Natural killer cell treated with Interleukin-12 subunit alpha and Interleukin-12 subunit beta and Interleukin-15 and Interleukin-18, amount 100 ng/mL, for 72 hours (primary cell): ENCODE measurements around the gene CEMIP. TPM values are rescaled to one million over a fixed set of nuclear protein-coding genes. Genes with fewer than 3 reads are reported as not detected.

Experiments
- ATAC-seq, 2 donors: fragments of 150-1000 bp; cut with Tn5 transposase in 1 of 2; sonication (Bioruptor Pico), chemical (Tn5 transposase) in 1 of 2; 2 replicates each; pipeline ENCODE4 v1.10.0; 2021
- DNase-seq: peaks from one replicate; pipeline ENCODE4 v3.0.0; 2022; ENCODE audit warnings: low spot score
- H3K27ac Mint-ChIP-seq, 2 donors: 1 replicate in 1 of 2; 2 replicates in 1 of 2; pipeline ENCODE4 v1.8.0; 2022; ENCODE audit warnings: mixed read lengths in 2 of 2, mild to moderate bottlenecking in 1 of 2, moderate library complexity in 1 of 2
- H3K27me3 Mint-ChIP-seq, 2 donors: 1 replicate in 1 of 2; 2 replicates in 1 of 2; pipeline ENCODE4 v1.8.0; 2022; ENCODE audit warnings: mixed read lengths in 2 of 2
- H3K36me3 Mint-ChIP-seq: one replicate; pipeline ENCODE4 v1.8.0; 2022; ENCODE audit warnings: mixed read lengths
- H3K4me1 Mint-ChIP-seq, 2 donors: 1 replicate in 1 of 2; 2 replicates in 1 of 2; pipeline ENCODE4 v1.8.0; 2022; ENCODE audit warnings: low read depth in 2 of 2, mixed read lengths in 2 of 2, mild to moderate bottlenecking in 1 of 2
- H3K4me3 Mint-ChIP-seq: one replicate; pipeline ENCODE4 v1.8.0; 2022; ENCODE audit warnings: mixed read lengths
- H3K9me3 Mint-ChIP-seq: 2 replicates; pipeline ENCODE4 v1.8.0; 2022; ENCODE audit warnings: mixed read lengths
- total RNA-seq, 2 donors: library from RNA; stranded (reverse); gene quantifications; one replicate each; pipeline ENCODE4 v1.2.3, GENCODE V29; 2022

Gene CEMIP
- total RNA-seq, 2 donors from 2014 or later, result 0.19 to 0.50 TPM

GRCh38 chr15:80769153-80769828 is 9.9 kb upstream of the CEMIP start:
- H3K27me3 Mint-ChIP-seq, result peaks cover 13 to 16% of the 10 kb centered on the region in 2 donors
- H3K9me3 Mint-ChIP-seq, result no peaks in the 10 kb centered on the region
- no peak for ATAC-seq
- H3K27ac Mint-ChIP-seq, result no peak overlapping the region
- H3K36me3 Mint-ChIP-seq, result no peaks in the 10 kb centered on the region
- peaks cover 0 to 8% of the 10 kb centered on the region in 2 donors for H3K4me1 Mint-ChIP-seq
- no peak overlapping the region for H3K4me3 Mint-ChIP-seq
- no peak for DNase-seq

- no peak for ATAC-seq
- Mint-ChIP-seq H3K27me3 (peaks cover 13 to 19% of the 10 kb centered on the region in 2 donors), H3K36me3 (no peaks in the 10 kb centered on the region), H3K9me3 (no peaks in the 10 kb centered on the region), H3K27ac (no peak overlapping the region), H3K4me1 (peaks cover 0 to 8% of the 10 kb centered on the region in 2 donors), H3K4me3 (no peak overlapping the region)
- no peak for DNase-seq
Observed at GRCh38 chr15:80769829-80770705, 9.1 kb upstream of the CEMIP start.

GRCh38 chr15:80773122-80773551 is 6.0 kb upstream of the CEMIP start:
- ATAC-seq, result no peak
- no peak for DNase-seq
- H3K27ac Mint-ChIP-seq, result no peak overlapping the region
- no peak overlapping the region for H3K4me3 Mint-ChIP-seq
- no peaks in the 10 kb centered on the region for H3K9me3 Mint-ChIP-seq
- peaks cover 13 to 24% of the 10 kb centered on the region in 2 donors for H3K27me3 Mint-ChIP-seq
- H3K4me1 Mint-ChIP-seq, result peaks cover 0 to 8% of the 10 kb centered on the region in 2 donors
- no peaks in the 10 kb centered on the region for H3K36me3 Mint-ChIP-seq

- no peak overlapping the region for H3K4me3 Mint-ChIP-seq
- H3K9me3 Mint-ChIP-seq, result no peaks in the 10 kb centered on the region
- peaks cover 0 to 8% of the 10 kb centered on the region in 2 donors for H3K4me1 Mint-ChIP-seq
- ATAC-seq, result no peak
- no peak overlapping the region for H3K27ac Mint-ChIP-seq
- no peaks in the 10 kb centered on the region for H3K36me3 Mint-ChIP-seq
- DNase-seq, result no peak
- peaks cover 13 to 22% of the 10 kb centered on the region in 2 donors for H3K27me3 Mint-ChIP-seq
Observed at GRCh38 chr15:80773792-80774352, 5.3 kb upstream of the CEMIP start.

GRCh38 chr15:80774486-80774885 is 4.7 kb upstream of the CEMIP start:
- H3K27ac Mint-ChIP-seq, result no peak overlapping the region
- DNase-seq, result no peak
- no peak overlapping the region for H3K4me3 Mint-ChIP-seq
- peaks cover 0 to 4% of the 10 kb centered on the region in 2 donors for H3K4me1 Mint-ChIP-seq
- H3K36me3 Mint-ChIP-seq, result no peaks in the 10 kb centered on the region
- peaks cover 13 to 22% of the 10 kb centered on the region in 2 donors for H3K27me3 Mint-ChIP-seq
- no peaks in the 10 kb centered on the region for H3K9me3 Mint-ChIP-seq
- no peak for ATAC-seq

DNA sequence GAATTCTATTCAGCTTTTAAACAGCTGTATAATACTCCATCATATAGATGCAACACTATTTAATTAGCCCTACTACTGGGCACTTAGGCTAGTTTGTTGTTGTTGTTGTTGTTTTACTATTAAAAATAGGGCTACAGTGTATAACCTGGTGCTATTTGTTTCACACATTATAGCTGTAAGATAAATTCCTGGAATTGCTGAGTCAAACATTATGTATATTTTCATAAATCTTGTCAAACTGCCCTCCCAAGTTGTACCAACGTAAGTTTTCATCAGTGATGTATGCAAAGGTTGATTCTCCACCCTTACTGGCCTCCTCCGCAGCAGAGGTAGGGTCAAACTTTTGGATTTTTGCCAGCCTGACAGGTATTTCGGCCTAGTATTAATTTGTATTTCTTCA is 3.8 kb upstream of the CEMIP start:
- Mint-ChIP-seq H3K9me3 (no peaks in the 10 kb centered on the region), H3K27ac (no peak overlapping the region), H3K36me3 (no peaks in the 10 kb centered on the region), H3K27me3 (peaks cover 21 to 28% of the 10 kb centered on the region in 2 donors), H3K4me1 (no peaks in the 10 kb centered on the region), H3K4me3 (no peak overlapping the region)
- ATAC-seq, result no peak
- DNase-seq, result no peak

DNA sequence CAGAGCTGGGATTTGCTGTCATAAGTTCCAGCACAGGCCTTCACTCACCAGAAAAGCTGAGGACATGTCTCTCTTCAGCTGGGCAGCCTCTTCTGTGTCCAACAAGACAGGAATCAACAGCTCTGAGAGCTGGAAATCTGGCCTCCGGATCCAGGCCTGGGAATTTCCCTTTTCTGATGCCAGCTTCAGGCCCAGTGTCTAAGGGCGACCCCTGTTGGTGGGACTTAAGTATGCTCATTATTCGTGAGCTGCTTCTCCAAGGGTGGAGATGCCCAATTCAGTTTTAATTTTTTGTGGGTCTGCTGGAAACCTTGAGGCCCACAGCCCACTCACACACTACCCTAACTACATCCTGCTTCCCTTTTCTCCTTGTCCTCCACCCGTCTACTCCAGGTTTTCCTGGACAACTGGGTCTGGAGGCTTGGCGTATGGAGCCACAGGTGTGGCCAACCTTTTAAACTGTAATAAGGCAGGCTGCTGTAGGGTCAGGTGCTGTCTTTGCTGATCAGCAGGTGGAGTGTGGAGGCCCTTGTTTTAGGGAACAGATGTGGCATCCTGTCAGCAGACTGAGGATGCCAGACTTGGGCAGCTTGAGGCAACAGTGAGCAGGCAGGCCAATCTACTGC is 2.6 kb upstream of the CEMIP start:
- H3K27me3 Mint-ChIP-seq, result peaks cover 29 to 33% of the 10 kb centered on the region in 2 donors
- DNase-seq (peak; percentile 81), ATAC-seq (peak; percentile 58 to 63)
- H3K27ac Mint-ChIP-seq, result no peak overlapping the region
- no peaks in the 10 kb centered on the region for H3K4me1 Mint-ChIP-seq
- H3K9me3 Mint-ChIP-seq, result no peaks in the 10 kb centered on the region
- no peak overlapping the region for H3K4me3 Mint-ChIP-seq
- H3K36me3 Mint-ChIP-seq, result no peaks in the 10 kb centered on the region

DNA sequence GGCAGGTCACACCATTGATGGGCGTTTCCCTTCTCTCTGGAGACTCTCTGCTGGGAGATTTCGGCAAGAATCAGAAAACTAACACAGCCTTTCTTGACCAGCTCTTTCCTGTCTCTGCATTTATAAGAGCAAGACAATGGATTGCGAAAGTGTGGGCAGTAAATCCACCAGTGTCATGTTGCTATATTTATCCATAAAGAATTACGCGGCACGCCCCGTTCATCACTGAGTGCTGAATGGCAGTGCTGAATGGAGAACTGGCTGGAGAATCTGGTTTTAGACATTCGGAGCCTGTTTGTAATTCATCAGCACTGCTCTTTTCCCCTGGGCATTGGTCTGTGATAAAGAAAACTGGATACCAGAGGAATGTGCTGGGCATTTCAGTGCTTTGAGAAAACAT is 2.0 kb upstream of the CEMIP start:
- Mint-ChIP-seq H3K4me3 (no peak overlapping the region), H3K9me3 (no peaks in the 10 kb centered on the region), H3K36me3 (no peaks in the 10 kb centered on the region), H3K27ac (no peak overlapping the region), H3K4me1 (no peaks in the 10 kb centered on the region), H3K27me3 (peaks cover 33 to 34% of the 10 kb centered on the region in 2 donors)
- ATAC-seq (no peak), DNase-seq (no peak)

- peaks cover 37 to 42% of the 10 kb centered on the region in 2 donors for H3K27me3 Mint-ChIP-seq
Observed at GRCh38 chr15:80777826-80778620, 1.1 kb upstream of the CEMIP start.

DNA sequence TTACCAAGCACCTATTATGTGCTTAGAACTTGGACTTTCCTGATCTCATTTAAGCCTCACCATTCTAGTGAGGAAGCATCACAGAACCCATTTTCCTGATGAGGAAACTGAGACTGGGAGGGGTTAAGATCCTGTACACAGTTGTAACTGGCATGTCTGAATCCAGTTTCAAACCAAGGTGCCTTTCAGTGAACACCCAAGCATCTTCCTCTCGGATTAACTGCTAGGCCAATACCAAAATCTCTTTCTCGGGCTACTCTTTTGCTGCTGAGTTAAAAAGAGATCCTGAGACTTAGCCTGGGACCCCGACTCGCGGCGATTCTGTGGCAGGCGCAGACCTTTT is 578 bp upstream of the CEMIP start:
- DNase-seq (no peak), ATAC-seq (no peak)
- Mint-ChIP-seq H3K9me3 (no peaks in the 10 kb centered on the region), H3K36me3 (no peaks in the 10 kb centered on the region), H3K4me3 (no peak overlapping the region), H3K27me3 (peaks cover 32 to 43% of the 10 kb centered on the region in 2 donors), H3K4me1 (no peaks in the 10 kb centered on the region), H3K27ac (no peak overlapping the region)

More at GRCh38 chr15:80777826-80778620, 1.1 kb upstream of the CEMIP start:
- H3K36me3 Mint-ChIP-seq, result no peaks in the 10 kb centered on the region
- no peak overlapping the region for H3K4me3 Mint-ChIP-seq
- no peak for DNase-seq
- ATAC-seq, result no peak
- no peaks in the 10 kb centered on the region for H3K9me3 Mint-ChIP-seq
- no peak overlapping the region for H3K27ac Mint-ChIP-seq
- H3K4me1 Mint-ChIP-seq, result no peaks in the 10 kb centered on the region

GRCh38 chr15:80779658-80780415 is 667 bp downstream of the CEMIP start:
- Mint-ChIP-seq H3K4me1 (no peaks in the 10 kb centered on the region), H3K27ac (no peak overlapping the region), H3K27me3 (peaks cover 29 to 39% of the 10 kb centered on the region in 2 donors), H3K4me3 (peak overlapping the region; percentile 39), H3K36me3 (no peaks in the 10 kb centered on the region), H3K9me3 (no peaks in the 10 kb centered on the region)
- no peak for DNase-seq
- peak in 1 of 2 donors; percentile 4 for ATAC-seq

DNA sequence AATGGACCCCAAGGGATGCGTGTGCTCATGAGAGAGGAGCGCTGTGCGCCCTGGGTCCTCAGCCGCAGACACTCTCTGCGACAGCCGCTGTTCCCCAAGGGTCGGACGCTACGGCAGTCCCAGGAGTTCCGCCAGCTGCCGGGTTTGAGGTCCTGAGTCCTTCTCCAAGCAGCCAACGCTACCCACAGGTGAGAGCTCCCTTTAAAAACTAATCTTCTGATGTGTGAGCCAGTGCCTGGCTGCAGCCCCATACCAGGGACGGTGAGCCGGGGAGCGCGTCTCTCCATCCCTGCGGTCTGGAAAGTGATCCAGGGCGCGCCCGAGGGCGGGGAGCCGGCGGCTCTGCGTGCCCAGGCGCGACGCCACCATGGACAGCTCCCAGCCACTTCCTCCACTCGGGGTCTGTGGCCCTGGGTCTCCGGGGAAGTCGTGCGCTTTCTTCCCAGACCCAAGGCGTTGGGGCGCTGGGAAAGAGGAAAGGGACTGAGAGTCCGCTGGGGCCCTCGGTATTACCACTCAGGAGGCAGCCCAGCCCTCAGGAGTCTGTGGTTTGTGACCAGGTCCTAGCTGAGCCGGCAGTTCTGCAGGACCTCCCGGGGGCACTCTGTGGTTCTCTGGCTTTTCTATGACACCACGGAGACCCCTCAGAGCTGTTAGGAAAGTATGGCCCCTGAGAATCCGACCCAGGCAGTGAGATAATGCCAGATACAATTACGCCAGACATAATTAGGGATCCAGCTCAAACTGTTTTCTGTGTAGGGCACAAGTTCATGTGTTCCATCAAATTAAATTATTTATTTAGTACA is 1.4 kb downstream of the CEMIP start:
- no peak for ATAC-seq
- H3K27me3 Mint-ChIP-seq, result peaks cover 34 to 39% of the 10 kb centered on the region in 2 donors
- no peaks in the 10 kb centered on the region for H3K36me3 Mint-ChIP-seq
- H3K4me1 Mint-ChIP-seq, result no peaks in the 10 kb centered on the region
- no peak overlapping the region for H3K4me3 Mint-ChIP-seq
- DNase-seq, result no peak
- H3K27ac Mint-ChIP-seq, result no peak overlapping the region
- no peaks in the 10 kb centered on the region for H3K9me3 Mint-ChIP-seq
